GM21529 (cell line): ENCODE data around the gene LRRC8C.

Experiments
- ATAC-seq: cut with Tn5 transposase; IDR thresholded peaks from one replicate; pipeline ENCODE4 v1.9.1; 2021; ENCODE audit not compliant: unreplicated experiment

The LRRC8C gene

GRCh38 chr1:89670163-89670562 lies 37.2 kb downstream of the LRRC8C start:
- peak; percentile 97 for ATAC-seq

DNA sequence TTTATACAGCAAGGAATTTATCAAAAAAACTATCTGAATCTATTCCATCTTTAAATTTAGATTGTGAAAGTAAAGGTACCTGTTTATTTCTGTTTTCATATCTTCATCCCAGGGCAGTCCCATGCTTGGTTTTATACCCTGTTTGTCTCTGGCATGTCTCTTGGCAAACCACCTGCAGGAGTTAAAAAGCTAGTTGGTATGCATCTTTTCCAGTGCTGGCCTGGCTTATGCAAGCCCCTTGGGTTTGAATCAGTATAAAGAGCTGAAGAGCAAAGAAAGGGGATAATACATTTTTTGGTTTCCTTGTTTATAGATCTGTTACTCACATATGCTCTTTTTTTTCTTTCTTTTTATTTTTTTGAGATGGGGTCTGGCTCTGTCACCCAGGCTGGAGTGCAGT lies 37.8 kb downstream of the LRRC8C start:
- no peak for ATAC-seq

- ATAC-seq, result no peak
Observed at GRCh38 chr1:89671775-89672488, 39.0 kb downstream of the LRRC8C start.

- no peak for ATAC-seq
Observed at GRCh38 chr1:89672489-89673183, 39.7 kb downstream of the LRRC8C start.

GRCh38 chr1:89673251-89673650 lies 40.3 kb downstream of the LRRC8C start:
- ATAC-seq, result no peak

DNA sequence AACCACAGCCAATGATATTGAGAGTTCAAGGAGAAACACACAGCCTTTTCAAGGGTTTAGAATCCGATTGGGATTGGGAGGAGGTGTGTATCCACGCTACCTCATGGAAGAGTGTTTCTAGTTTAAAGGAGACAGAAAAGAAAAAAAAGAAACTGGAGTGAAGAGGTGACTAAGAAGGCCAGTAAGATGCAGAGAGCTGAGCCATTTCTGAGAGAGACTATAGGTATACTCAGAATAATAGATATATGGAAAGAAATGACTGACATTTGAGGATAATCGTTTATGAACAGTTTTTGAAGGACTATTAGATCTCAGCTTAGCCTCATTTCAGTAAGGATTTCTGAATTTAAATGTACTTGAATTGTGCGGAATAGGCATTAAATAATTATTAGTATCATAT lies 42.8 kb downstream of the LRRC8C start:
- no peak for ATAC-seq

DNA sequence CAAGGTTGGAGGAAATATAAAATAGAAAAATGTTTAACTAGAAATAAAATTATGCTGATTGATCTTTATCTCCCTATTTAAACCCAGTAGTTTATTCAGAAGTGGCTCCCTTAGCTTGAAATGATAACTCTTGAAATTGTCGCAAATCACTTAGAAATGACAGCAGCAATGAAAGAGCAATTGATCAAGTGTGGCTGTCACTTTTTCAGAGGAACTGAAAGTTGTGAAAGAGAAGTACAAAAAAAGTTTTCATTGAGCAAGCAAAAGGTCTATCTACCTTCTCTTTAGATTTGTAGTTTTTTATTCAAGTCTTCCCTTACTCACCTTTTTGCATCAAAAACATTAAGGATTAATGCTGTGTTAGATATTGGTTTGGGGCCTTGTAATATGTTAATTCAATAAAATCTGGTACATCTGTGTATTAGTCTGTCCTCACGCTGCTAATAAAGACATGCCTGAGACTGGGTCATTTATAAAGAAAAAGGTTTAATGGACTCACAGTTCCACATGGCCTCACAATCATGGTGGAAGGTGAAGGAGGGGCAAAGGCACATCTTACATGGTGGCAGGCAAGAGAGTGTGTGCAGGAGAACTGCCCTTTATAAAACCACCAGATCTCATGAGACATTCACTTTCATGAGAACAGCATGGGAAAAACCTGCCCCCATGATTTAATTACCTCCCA lies 48.3 kb downstream of the LRRC8C start:
- peak; percentile 59 for ATAC-seq

GRCh38 chr1:89682611-89683010 lies 49.7 kb downstream of the LRRC8C start:
- ATAC-seq, result no peak

GRCh38 chr1:89685461-89685860 lies 52.5 kb downstream of the LRRC8C start:
- ATAC-seq, result no peak

GRCh38 chr1:89686520-89686919 lies 53.6 kb downstream of the LRRC8C start:
- no peak for ATAC-seq

DNA sequence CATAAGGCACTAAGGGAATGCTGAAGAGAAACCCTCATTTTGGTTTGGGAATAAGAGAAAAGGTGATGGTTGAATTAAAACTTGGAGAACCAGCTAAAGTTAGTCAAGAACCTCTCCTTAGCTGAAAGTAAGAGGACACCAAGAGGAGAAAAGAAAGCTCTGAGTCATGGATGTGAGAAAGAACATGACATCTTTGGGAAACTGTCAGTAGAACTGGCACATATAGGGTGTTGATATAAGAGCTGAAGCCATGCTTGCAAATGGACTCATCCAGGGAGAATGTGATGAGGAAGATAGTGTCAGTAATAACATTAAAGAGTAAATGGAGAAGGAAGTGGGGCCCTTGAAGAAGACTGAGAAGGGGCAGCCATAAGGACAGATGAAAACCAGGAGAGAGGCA lies 54.3 kb downstream of the LRRC8C start:
- no peak for ATAC-seq

DNA sequence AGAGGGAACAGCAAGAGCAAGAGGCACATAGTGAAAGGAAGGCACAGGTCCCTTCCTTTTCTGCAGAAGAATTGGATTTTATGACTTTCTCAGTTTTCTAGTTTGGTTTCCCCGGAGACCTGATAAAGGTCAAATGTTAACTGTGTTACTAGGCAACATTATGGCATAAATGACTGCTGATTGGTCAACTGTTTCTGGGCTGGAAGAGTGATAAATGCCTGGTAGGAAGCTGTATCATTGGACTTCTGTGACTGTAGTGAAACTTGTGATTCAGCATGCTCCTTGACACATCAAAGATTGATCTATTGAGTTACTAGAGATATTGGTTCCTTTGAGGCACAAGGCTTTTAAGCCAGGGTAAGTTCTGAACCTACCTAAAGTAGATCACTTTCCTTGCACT lies 55.7 kb downstream of the LRRC8C start:
- no peak for ATAC-seq

- no peak for ATAC-seq
Observed at GRCh38 chr1:89689234-89689633, 56.3 kb downstream of the LRRC8C start.

DNA sequence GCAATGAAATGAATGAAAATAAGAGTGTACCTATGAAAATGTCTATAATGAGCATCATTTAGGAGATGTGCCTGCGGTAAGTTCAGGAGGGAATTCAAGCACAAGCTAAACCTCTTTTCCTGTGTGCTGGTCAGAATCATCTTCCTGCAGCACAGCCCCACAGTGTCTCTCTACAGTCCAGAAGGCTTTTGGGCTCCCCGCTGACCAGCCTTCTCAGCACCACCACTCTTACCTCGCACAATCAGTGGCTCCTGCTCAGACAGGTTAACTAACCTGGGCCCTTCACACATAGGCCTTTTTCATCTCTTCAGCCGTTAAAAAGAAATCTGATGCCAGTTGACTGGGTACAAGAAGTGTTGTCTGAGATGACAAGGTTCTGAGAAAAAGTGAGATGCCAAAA lies 57.7 kb downstream of the LRRC8C start:
- no peak for ATAC-seq

- ATAC-seq, result peak; percentile 67
Observed at GRCh38 chr1:89692601-89693521, 59.9 kb downstream of the LRRC8C start.

DNA sequence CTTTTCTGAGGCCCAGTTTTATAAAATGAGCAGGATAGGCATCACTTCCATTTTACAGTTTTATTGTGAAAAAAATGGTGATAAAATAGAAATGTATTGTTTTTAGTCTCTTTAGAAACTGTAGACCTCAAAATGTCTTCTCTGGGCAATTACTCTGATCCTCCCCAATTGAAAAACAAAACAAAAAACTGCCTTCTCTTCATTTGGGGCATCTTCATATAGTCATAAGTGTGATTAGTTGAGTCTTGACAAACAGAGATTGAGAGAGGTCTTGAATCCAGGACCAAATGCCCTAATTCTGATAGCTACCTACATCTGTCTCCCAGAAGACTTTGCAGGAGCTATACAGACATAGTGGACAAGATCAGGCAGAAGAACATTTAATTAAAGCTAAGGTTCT lies 62.9 kb downstream of the LRRC8C start:
- ATAC-seq, result no peak

- no peak for ATAC-seq
Observed at GRCh38 chr1:89697383-89697782, 64.5 kb downstream of the LRRC8C start.

DNA sequence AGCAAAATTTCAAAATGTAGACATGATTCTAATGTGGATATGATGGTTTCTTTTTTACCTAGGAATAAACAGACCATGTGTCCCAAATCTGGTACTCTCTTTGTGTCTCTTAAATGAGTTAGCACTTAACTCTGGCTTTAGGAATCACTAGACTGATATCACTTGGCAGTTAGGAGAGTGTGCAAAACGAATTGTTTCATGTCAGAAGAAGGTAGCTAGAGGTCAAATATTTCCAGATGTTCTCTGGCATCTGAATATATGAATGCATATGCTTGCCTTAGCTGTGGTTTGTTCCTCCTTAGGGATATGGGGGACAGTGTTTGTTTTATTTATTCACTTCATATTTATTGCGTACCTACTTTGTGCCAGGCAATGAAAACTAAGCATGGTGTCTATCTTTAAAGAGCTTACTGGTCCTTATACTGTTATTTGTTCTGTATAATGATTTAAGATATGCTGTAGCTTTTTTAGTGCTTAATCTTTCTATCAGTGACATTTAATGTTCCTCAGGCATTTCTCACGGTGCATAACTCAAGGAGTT lies 65.2 kb downstream of the LRRC8C start:
- ATAC-seq, result no peak

GRCh38 chr1:89698624-89699023 lies 65.7 kb downstream of the LRRC8C start:
- no peak for ATAC-seq

DNA sequence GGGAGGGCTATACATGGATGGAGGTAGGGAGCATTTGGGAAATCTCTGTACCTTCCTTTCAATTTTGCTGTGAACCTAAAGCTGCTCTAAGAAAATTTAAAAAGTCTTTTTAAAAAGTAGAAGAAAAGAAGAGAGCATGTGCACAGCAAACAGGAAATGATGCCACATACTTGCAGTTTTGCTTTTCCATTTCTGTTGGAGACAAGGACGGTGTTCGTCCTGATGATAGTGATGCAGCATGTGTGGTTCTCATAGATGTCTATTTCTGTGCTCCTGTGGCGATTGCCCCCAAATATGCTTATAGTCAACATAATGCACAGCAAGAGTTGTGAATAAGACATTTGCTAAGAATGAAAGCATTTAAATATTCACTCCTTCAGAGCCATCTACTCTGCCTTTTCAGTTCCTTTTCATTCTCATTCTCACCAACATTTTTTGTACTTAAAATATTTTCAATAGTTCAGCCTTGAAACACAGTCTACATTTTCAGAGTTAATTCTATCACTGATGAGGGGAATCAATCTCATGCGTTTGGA lies 66.6 kb downstream of the LRRC8C start:
- ATAC-seq, result no peak
